PC-3 (cell line): ENCODE measurements around the gene HLA-DQA2. TPM values are rescaled to one million over a fixed set of nuclear protein-coding genes. Genes with fewer than 3 reads are reported as not detected.

Source experiments
- ATAC-seq: fragments of 200-7000 bp; cut with Tn5 transposase; 2 replicates; pipeline ENCODE4 v1.9.1; 2020; ENCODE audit warnings: mild to moderate bottlenecking, moderate library complexity
- BruUV-seq: library from RNA; stranded (reverse); fragments of 400-500 nt; replicated peaks from 2 replicates; lab custom pipeline; 2021; lab: Mats Ljungman, UMichigan
- CTCF ChIA-PET: fragments of 300-600 bp; sonication (Branson Sonifier 250); formaldehyde crosslinking; loops from one replicate; lab custom pipeline; 2022; ENCODE audit warnings: antibody characterized with exemption; lab: Charles Lee
- POLR2A ChIA-PET: fragments of 300-600 bp; sonication (Branson Sonifier 250); formaldehyde crosslinking; loops from one replicate; lab custom pipeline; 2022; ENCODE audit warnings: antibody characterized with exemption; ENCODE audit not compliant: unreplicated experiment; lab: Charles Lee
- DNase-seq: peaks from one replicate; pipeline ENCODE4 v3.0.0-alpha.2; 2015
- H2AFZ ChIP-seq: fragments of 300-600 bp; sonication (generic); 2 replicates; pipeline ENCODE4 v1.6.0; 2016; ENCODE audit warnings: antibody characterized with exemption, low read length
- H3F3A ChIP-seq: fragments of 300-600 bp; sonication (generic); one replicate; pipeline ENCODE4 v1.6.0; 2017; ENCODE audit warnings: antibody characterized with exemption, low read length, control low read depth, mild to moderate bottlenecking; ENCODE audit not compliant: unreplicated experiment
- H3K27ac ChIP-seq: fragments of 300-600 bp; sonication (generic); 2 replicates; pipeline ENCODE4 v1.5.1; 2016; ENCODE audit warnings: mild to moderate bottlenecking, low read length
- H3K27me3 ChIP-seq: fragments of 300-600 bp; sonication (generic); 2 replicates; pipeline ENCODE4 v1.6.1; 2016; ENCODE audit warnings: low read length, mixed read lengths
- H3K36me3 ChIP-seq: fragments of 300-600 bp; sonication (generic); 2 replicates; pipeline ENCODE4 v1.6.1; 2016; ENCODE audit warnings: low read depth, mixed run types, low read length, mixed read lengths
- H3K4me1 ChIP-seq: fragments of 300-600 bp; sonication (generic); 2 replicates; pipeline ENCODE4 v1.5.1; 2016; ENCODE audit warnings: low read length; ENCODE audit not compliant: insufficient read depth
- H3K4me2 ChIP-seq: fragments of 300-600 bp; sonication (generic); 2 replicates; pipeline ENCODE4 v1.6.0; 2016; ENCODE audit warnings: low read length
- H3K4me3 ChIP-seq: fragments of 300-600 bp; sonication (generic); 2 replicates; pipeline ENCODE4 v1.5.1; 2016; ENCODE audit warnings: mild to moderate bottlenecking, low read length, mixed read lengths
- H3K79me2 ChIP-seq: fragments of 300-600 bp; sonication (generic); 2 replicates; pipeline ENCODE4 v1.6.1; 2017; ENCODE audit warnings: low read length, mixed read lengths
- H3K9ac ChIP-seq: fragments of 300-600 bp; sonication (generic); 2 replicates; pipeline ENCODE4 v1.6.0; 2016; ENCODE audit warnings: mild to moderate bottlenecking, low read length
- H3K9me2 ChIP-seq: fragments of 300-600 bp; sonication (generic); replicated peaks from 2 replicates; pipeline ENCODE4 v1.6.1; 2016; ENCODE audit warnings: mixed run types, low read length, mixed read lengths
- H3K9me3 ChIP-seq: fragments of 300-600 bp; sonication (generic); 2 replicates; pipeline ENCODE4 v1.6.1; 2016; ENCODE audit warnings: low read length, mixed read lengths
- H4K20me1 ChIP-seq: fragments of 300-600 bp; sonication (generic); 2 replicates; pipeline ENCODE4 v1.6.1; 2016; ENCODE audit warnings: low read length, mixed read lengths
- CTCF ChIP-seq: fragments of 300-600 bp; sonication (generic); conservative IDR thresholded peaks from 2 replicates; pipeline ENCODE4 v1.5.1; 2017; ENCODE audit warnings: antibody characterized with exemption, low read depth, mild to moderate bottlenecking, low read length
- EZH2 ChIP-seq: fragments of 300-600 bp; sonication (generic); IDR thresholded peaks from one replicate; pipeline ENCODE4 v1.6.1; 2017; ENCODE audit warnings: antibody characterized with exemption, mild to moderate bottlenecking, low read length; ENCODE audit not compliant: unreplicated experiment
- EZH2phosphoT487 ChIP-seq: fragments of 300-600 bp; sonication (generic); IDR thresholded peaks from 2 replicates; pipeline ENCODE4 v1.6.1; 2018; ENCODE audit warnings: mild to moderate bottlenecking, antibody characterized with exemption, low read length, borderline replicate concordance
- intact Hi-C: fragments of 100-400 bp; cut with micrococcal nuclease; formaldehyde crosslinking; loops from 2 replicates; pipeline ENCODE4 v1.9.0; 2023
- microRNA-seq: library from miRNA; unstranded; fragments of <30 nt; microRNA quantifications from one replicate; pipeline ENCODE4 v1.1.0, GENCODE V29; 2020; ENCODE audit not compliant: unreplicated experiment
- total RNA-seq: library from RNA; depleted of rRNA; stranded (reverse); fragments of >200 nt; gene quantifications from 2 replicates; pipeline ENCODE4 v1.2.3, GENCODE V29; 2014; rRNA removed

HLA-DQA2 gene
- total RNA-seq, 1 experiment from 2014 or later = not detected

- ChIA-PET CTCF (interaction anchor here (0.7 kb wide), 1 partner anchor 1562 kb away, joined by 4 read pairs; no protein-coding TSS in a partner anchor), POLR2A (no interaction called here)
- intact Hi-C loops = no loop called here
- Histone ChIP-seq H3K9ac (no peak overlapping the region), H3K79me2 (no peaks in the 10 kb centered on the region), H3K9me3 (no peaks in the 10 kb centered on the region), H3K27ac (no peak overlapping the region), H3K36me3 (no peaks in the 10 kb centered on the region), H3F3A (no peaks in the 10 kb centered on the region), H4K20me1 (no peaks in the 10 kb centered on the region), H3K4me2 (no peak overlapping the region), H3K9me2 (no peaks in the 10 kb centered on the region), H3K4me1 (no peaks in the 10 kb centered on the region), H3K27me3 (peaks cover 65% of the 10 kb centered on the region), H2AFZ (no peak overlapping the region), H3K4me3 (no peak overlapping the region)
- DNase-seq (no peak), ATAC-seq (no peak)
- no TSS peak for BruUV-seq
- no peak for TF ChIP-seq EZH2
- TF ChIP-seq EZH2phosphoT487 = no peak
- TF ChIP-seq CTCF = no peak
Observed at GRCh38 chr6:32792901-32793435, 51.8 kb downstream of the HLA-DQA2 start.

GRCh38 chr6:32794510-32794909, 53.3 kb downstream of the HLA-DQA2 start:
- Histone ChIP-seq H3K27me3 (peaks cover 81% of the 10 kb centered on the region), H3K9me3 (no peaks in the 10 kb centered on the region), H2AFZ (no peak overlapping the region), H3K9me2 (no peaks in the 10 kb centered on the region), H3K79me2 (no peaks in the 10 kb centered on the region), H3K9ac (no peak overlapping the region), H3K4me3 (no peak overlapping the region), H4K20me1 (no peaks in the 10 kb centered on the region), H3K4me1 (no peaks in the 10 kb centered on the region), H3K4me2 (no peak overlapping the region), H3K36me3 (no peaks in the 10 kb centered on the region), H3K27ac (no peak overlapping the region), H3F3A (no peaks in the 10 kb centered on the region)
- intact Hi-C loops = no loop called here
- ATAC-seq (no peak), DNase-seq (no peak)
- no TSS peak for BruUV-seq
- POLR2A ChIA-PET = no interaction called here
- CTCF ChIA-PET = no interaction called here
- TF ChIP-seq EZH2 = no peak
- no peak for TF ChIP-seq EZH2phosphoT487
- TF ChIP-seq CTCF = no peak

Small RNA genes within 50 kb of the gene (microRNA-seq; reads per million reads assigned to microRNA genes)
- not detected for gene MIR3135B

Other genes with a start within 250 kb of the HLA-DQA2 start
- not detected in 2 replicates for gene HLA-DRB5, start 211.1 kb upstream of the HLA-DQA2 start, total RNA-seq
- not detected in 2 replicates for gene HLA-DRB1, start 151.5 kb upstream of the HLA-DQA2 start, total RNA-seq
- not detected in 2 replicates for gene HLA-DQA1, start 104.0 kb upstream of the HLA-DQA2 start, total RNA-seq
- not detected in 2 replicates for gene HLA-DQB1, start 74.7 kb upstream of the HLA-DQA2 start, total RNA-seq
- gene HLA-DQB2, start 22.1 kb downstream of the HLA-DQA2 start, total RNA-seq = not detected in 2 replicates
- 0.29 and 0.63 TPM in 2 replicates for gene HLA-DOB, start 75.6 kb downstream of the HLA-DQA2 start, total RNA-seq
- 90.5 and 93.0 TPM in 2 replicates for gene TAP2, start 97.3 kb downstream of the HLA-DQA2 start, total RNA-seq
- 21.2 and 31.6 TPM in 2 replicates for gene PSMB8, start 102.7 kb downstream of the HLA-DQA2 start, total RNA-seq
- 15.8 and 19.4 TPM in 2 replicates for gene TAP1, start 112.3 kb downstream of the HLA-DQA2 start, total RNA-seq
- 0.40 and 1.5 TPM in 2 replicates for gene PSMB9, start 112.8 kb downstream of the HLA-DQA2 start, total RNA-seq
- not detected in 2 replicates for gene HLA-DMB, start 199.6 kb downstream of the HLA-DQA2 start, total RNA-seq
- 1.7 and 3.0 TPM in 2 replicates for gene HLA-DMA, start 211.7 kb downstream of the HLA-DQA2 start, total RNA-seq
- gene BRD2, start 227.2 kb downstream of the HLA-DQA2 start, total RNA-seq = 171 and 192 TPM in 2 replicates